CMK (cell line): Measurements from ENCODE around the gene ACO1.
A peak's percentile ranks its signal among the peaks of the same experiment; 100 is the strongest.

Experiments used
- DNase-seq: peaks from one replicate; pipeline ENCODE4 v3.0.0-alpha.2; 2010; ENCODE audit warnings: low read depth

Gene ACO1

DNA sequence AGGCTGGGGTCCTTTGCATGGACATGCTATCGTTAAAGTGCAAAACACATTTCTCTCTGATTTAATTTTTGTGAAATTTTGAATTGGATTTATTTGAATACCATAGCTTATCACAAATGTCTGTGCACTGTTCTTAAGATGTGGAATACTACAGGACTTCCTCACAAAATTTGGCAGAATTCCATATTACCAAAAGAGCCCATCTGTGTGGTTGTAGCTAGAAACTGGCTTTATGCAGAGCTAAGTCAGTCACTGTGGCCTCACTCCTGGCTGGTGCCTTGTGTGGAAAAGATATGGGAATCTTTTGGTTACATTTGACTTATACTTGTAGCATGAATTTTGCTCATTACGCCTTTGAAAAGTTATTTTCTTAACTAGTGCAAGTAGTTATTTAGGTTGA, 35.5 kb downstream of the ACO1 start:
- no peak for DNase-seq

DNA sequence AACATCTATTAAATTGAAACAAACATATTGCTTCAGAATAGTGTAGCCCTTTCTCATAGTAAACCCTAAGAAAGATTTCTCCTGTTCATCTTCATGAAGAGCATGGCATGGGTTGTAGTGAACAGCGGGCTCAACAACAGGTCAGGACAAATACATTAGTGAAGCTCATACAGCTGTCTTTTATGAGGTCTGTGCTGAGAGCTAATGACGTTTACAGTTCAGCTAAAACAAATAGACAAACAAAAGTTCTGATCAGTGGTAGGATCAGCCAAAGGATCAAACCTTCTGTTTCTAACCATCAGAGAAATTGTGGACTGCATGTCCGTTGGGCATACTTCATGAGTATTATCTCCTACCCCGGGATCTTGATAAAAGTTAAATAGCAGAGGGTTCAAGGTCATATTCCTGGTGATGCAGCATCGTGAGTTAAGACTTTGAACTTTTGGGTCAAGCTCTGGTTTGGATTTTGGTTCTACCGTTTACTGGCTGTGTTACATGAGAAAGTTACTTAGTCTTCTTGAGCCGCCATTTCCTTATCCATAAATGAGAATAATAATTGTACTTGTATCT, 37.9 kb downstream of the ACO1 start:
- no peak for DNase-seq

DNA sequence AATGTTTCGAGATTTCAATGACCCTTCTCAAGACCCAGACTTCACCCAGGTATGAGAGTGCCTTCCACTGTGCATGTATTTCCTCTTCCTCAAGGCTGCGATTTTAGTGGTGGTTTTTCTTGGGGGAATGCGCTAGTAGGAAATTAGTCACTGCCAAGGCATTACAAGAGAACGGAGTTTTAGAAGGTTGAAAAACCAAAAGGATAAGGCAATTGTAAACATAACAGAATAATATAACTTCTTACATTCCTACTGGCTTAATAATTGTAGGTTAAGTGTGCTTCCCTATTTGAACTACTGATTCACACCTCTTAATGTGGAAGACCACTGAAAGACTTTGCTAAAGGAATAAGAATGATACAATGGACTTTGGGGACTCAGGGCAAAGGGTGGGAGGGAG, 38.9 kb downstream of the ACO1 start:
- no peak for DNase-seq

DNA sequence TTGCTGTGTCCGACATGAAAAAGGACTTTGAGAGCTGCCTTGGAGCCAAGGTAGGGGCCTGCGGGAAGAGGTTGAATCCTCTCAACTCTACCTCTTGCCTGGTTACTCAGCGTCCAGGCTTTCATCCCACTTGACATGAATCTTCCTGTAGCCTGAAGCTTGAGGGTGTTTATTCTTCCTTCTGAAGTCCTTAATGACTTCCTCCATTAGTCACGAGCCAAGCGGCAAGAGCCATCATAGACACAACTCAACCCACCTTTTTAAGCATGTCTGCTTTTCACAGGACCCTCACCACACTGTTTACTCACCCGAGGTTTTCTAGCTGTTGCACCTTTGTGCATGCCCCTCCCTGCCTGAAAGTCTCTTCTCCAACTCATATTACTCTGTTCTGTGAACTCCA, 40.2 kb downstream of the ACO1 start:
- DNase-seq = no peak

DNA sequence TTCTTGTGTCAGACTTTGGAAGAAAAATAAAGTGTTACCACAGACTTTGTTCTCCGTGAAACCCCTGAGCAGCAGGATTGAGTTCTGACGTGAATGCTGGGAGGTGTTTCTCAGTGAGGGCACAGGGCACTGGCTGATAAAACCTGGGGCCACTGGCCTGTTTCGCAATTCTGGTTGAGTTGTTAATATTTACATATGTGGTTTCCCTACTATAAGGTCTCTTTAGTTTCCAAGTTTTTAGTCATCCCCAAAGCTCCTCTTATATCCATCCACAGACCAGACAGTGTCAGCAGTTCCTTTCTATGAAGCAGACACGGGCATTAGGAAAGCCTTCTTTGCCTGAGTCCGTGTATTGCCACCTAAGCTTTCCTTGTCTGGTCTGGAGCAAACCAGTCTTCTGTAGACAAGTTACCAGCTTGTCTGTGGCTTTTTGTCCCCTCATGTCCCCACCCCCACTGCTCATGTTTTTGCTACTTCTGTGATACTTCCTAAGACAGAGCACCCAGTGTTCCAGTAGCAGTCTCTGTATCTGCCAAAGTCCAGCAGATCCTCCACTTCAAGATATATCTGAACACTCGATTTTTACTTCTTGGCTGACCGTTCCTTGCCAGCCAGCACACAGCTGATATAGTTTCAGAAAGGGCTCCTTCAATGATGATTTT, 42.0 kb downstream of the ACO1 start:
- no peak for DNase-seq

DNA sequence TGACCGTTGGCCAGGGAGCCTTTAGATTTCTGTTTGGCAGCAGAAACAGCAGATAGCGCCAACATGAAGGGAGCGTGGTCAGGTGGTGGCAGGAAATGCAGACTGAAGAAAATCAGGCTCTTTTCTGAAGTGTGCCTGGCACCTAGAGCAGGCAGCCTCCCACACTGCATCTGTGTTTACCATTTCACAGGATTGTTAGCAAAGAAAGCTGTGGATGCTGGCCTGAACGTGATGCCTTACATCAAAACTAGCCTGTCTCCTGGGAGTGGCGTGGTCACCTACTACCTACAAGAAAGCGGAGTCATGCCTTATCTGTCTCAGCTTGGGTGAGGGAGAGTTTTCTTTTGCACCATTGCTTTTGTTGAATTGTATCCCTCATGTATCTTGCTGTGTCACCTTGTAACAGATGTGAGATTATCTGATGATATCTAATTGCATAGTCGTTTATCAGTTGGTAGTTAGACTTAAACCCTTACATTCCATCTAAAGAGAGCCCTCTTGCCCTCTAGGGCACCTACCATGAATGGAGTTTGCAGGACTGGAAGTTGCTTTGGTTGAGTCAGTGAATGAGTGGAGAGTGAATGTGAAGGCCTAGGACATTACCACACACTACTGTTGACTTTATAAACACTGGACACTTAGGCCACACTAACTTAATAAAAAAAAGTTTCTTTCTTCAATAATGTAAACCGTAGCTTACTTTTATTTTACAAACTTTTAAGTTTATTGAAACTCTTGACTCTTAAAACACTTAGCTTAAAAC, 42.8 kb downstream of the ACO1 start:
- DNase-seq = no peak

DNA sequence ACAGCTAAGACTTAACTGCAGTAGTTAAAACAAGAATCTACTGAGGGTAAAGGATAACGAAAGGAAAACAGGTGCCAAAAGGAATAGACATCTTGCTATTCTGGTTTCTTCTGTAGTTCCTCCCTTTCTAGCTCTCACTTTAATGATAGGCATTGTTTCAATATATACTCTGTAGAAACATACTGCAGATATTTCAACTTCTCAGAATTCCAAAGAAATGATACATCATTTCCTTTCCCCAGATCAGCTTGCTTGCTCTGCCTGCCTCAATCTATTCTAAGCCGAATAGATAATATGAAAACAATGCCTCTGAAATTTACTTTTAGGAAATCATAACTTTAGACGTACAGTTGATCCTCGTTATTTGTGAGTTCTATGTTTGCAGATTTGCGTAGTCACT, 46.3 kb downstream of the ACO1 start:
- DNase-seq = no peak

DNA sequence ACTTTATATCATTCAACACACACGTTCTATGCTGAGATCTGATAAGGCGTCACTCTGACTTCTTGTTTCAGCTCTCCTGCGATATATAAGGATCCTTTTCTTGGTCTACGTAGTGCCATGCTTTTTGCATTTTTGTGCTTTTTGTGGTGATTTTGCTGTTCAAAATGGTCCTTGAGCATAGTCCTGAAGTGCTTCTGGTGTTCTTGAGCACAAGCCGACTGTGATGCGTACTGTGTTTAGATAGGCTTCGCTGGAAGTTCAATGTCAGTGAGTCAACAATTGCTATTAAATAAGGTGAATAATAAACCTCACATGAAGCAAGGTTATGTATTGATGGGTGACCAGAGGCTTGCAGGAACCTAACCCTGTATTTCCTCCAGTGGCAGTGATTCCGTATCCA, 46.8 kb downstream of the ACO1 start:
- no peak for DNase-seq

DNA sequence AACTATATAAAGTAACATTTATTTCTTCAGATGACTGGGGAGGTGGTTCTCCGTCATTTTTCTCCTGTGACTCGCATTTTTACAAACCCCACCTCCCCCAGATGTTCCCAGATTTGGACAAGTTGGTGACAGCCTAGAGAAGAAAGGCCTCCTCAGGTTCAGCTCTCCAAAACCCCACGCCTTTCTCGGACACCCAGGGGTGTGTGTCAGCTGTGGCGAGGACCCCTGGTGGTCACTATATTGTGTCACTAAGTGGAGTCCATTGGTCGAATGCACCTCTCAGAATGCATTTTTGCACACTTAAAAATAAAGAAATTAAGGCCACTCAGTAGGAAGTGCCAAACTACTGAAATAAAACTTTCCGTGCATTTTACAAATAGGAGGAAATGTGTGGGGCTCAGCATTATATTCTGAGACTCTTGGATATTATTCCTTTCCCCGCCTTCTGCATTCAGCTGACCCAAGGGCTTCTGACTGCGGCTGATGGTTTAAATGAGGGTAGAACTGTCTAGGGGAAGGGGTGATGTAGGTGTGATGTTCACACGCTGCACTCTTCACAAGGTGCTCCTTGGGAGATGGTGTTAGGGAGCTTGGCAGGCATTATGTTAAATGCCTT, 47.6 kb downstream of the ACO1 start:
- DNase-seq = peak; percentile 27

DNA sequence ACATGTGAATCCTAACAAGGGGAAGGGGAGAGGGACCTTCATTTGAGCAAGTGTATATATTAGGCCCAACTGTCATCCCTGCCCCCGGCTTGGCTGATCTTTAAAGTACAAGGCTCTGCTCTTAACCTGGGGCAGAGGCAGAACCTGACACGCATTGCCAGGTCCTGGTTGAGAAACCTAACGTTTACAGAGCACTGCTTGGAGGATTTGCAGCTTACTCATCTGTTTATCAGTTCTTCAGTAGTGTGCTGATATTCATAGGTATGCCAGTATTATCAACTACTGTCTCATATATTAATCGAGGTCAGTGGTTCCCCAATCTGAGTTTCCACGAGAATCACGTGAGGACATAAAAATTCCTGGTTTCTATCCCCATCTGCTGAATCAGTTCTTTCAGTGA, 50.4 kb downstream of the ACO1 start:
- no peak for DNase-seq

DNA sequence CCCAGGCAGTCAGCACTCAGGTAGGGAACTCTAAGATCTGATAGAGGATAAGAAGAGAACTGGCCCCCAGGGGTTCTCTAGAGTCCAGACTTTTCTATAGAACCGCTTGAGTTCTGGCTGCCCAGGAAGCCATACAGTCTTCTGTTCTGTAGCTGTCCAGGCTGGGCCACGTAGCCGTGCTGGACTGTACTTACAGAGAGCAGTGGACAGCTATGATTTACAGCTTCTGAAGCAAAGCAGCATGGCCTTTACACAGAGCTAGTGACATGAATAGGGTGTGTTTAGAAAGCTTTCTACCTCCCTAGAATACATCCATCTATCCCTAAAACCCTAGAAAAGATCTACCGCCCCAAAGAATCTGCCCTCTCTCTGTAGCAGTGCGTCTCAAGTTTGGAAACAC, 57.2 kb downstream of the ACO1 start:
- DNase-seq = no peak

DNA sequence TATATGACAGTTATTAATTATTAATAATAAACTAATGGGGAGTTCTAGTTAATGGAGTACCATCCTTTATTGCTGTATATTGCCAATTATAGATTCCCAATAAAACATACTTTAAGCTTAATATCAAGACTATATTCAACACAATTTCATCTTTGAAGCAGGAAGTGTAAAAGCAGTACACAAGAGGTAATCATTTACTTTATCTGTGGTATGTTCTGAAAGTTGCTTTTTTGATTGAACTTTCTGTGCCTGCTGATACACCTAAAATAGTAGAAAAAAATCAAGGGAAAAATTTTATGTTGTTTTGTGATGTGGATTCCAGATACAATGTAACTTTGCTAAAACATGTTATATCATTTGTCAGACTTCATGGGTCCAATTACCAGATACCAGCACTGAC, 58.0 kb downstream of the ACO1 start:
- no peak for DNase-seq

DNA sequence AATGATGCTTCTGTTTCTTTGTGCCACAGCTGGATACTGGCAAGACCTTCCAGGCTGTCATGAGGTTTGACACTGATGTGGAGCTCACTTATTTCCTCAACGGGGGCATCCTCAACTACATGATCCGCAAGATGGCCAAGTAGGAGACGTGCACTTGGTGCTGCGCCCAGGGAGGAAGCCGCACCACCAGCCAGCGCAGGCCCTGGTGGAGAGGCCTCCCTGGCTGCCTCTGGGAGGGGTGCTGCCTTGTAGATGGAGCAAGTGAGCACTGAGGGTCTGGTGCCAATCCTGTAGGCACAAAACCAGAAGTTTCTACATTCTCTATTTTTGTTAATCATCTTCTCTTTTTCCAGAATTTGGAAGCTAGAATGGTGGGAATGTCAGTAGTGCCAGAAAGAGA, 65.5 kb downstream of the ACO1 start:
- no peak for DNase-seq

DNA sequence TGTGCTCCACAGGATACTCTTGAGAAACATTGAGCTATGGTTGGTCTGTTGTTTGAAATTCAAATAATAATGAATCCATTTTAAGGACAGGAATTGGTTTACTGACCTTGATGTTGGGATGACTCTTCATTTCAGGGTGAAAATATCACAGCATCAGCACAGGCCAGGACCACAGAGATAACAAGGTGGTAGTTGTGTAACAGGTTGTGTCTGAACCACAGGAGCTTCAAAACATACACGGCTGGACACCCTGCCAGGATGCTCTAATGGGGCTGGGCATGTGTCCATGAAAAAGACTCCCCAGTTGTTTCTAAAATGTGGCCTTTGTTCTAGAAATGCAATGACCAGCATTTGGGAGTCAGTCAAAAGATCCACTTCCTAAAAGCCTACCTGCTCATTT, 69.8 kb downstream of the ACO1 start:
- DNase-seq = no peak

DNA sequence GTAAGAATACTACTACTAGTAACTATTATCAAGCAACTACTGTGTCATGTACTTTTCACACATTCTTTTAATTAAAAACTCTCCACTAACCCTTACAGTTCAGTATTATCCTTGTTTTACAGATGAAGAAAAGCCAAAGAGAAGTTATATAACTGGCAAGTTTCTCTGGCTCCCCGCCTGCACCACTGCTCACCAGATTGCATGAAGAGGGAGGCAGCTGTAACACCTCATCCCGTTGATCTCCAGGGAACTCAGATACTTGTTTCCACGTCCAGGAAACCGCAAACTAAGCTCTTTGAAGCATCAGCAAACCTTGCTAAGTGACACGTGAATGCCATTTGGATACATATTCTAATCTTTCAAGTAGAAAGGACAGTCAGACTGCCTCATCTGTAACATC, 71.3 kb downstream of the ACO1 start:
- DNase-seq = no peak

DNA sequence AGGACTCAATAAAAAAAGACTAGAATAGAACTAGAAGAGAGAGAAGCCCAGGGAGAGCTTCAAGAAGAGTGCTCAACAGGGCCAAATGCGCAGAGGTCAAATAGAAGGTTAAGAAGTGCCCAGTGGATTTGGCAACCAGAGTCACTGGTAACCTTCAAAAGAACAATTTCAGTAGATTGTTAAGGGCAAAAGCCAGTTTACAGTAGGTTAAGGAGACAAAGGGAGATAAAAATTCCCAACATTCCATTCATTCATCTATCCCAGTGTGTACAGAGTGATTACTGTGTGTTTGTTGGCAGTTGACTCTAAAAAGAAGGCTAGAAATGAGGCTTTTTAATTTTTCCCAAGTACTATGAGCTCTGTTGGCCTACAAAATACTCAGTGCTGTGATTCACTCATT, 72.1 kb downstream of the ACO1 start:
- no peak for DNase-seq

DNA sequence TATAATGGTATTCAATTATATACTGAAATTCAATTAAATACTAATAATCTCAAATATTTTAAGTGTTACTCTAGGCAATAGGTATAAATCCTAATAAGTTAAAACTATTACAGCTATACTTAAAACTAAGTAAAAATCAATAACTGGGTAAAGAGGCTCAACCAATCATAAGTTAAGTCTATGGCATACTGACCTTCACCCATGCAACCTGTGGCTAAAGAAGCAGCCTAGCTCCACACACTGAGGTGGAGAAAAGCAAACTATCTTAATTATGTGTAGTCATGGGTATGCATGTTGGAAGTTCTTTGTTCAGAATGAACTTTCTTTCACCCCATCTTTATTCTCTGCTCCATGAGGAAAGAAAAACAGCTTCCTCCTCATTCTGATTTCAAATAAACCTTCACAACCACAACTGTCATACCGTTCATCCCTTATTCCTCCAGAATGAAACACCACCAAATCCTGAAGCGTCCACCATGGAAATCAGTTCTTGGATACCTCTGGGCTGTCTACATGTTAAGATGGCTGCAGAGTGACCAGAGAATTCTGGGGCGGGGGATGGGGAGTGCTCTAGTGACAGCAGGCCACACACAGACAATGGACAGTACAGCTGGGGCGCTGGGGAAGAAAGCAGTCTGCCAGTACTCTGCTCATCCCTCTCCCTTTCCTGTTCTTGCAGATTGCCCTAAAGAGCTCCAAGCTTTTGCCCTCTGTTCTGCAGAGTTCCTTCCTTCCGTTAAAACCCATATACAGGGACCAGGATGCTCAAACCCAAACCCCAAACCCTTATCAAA, 79.3 kb downstream of the ACO1 start:
- DNase-seq = no peak

DNA sequence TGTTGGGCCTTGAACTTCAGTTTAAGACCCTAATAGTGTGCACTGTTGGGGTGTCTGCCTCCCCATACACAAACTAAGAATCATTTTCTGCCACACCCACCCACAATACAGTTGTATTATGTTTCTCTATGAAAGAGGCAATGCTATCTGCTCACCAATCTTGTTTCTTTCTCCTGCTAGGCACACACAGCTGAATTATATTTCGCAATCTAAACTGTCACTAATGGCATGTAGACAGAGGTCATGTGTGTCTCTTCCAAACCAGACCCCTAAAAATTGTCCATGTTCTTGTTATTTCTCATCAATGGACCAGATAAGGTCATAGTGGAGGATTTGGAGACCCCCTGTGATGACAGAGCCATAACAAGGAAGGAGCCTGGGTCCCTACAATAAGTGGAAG, 84.3 kb downstream of the ACO1 start:
- no peak for DNase-seq

DNA sequence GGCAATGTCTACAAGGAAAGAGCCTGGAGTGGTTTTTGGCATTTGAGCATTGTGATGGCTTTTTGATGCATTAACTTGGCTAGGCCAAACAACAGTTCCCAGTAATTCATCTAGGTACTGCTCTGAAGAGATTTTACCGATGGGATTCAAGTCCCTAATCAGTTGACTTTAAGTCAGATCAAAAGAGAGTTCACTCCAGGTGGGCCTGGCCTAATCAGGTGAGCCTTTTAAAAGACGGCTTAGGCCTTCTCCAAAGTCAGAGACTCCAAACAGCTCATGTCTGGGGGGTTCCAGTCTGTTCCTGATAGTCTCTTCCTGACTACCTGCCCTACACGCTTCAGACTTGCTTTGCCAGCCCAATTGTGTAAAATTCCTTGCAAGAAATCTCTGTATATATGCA, 87.9 kb downstream of the ACO1 start:
- DNase-seq = no peak

DNA sequence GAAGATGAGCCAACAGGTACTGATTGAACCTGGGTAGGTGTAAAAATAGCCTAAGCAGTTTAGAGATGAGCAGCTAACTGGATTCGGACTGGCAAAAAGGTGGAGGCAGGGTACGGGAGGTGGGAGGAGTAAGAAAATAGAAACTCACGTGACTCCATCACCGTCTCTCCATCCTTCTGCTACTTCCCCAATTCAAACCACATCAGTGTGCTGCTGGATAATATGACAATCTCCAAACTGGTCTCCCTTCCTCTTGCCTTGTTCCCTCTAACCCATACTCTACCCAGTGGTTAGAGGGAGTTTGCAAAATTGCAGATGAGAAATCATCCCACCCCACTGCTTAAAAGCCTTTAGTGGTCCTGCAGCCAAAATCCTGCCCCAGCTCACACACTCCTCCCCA, 98.9 kb downstream of the ACO1 start:
- DNase-seq = no peak

DNA sequence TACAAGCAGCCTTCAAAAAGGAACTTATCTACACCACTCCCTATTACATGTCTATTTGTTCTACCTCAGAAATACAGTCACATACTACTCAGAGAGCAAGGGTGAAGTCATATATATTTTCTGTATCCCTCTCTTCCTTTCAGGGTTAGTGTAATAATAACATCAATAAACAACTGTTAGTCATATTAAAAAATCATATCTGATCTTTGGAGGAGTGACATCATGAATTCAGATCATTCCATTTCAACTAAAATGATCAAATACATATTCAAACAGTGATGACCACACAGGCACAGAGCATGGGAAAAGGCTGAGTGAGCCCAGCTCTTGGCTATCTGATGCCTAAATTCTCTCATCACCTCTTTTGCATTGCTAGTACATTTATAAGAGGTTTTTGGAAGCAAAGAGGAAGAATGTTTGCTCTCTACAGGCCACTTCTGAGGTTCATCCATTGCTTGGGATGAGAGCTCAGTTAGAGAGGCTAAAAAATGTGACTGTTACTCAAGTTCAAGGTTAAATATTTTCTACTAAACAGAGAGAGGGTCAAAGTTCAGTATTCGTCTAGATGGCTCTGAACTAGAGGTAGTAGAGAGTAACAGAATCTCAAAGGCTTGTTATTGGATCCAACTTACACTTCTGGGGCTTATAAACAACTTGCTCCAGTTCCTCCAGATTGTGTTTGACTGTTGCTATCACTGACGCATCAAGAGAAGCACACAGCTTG, 102.6 kb downstream of the ACO1 start:
- no peak for DNase-seq

DNA sequence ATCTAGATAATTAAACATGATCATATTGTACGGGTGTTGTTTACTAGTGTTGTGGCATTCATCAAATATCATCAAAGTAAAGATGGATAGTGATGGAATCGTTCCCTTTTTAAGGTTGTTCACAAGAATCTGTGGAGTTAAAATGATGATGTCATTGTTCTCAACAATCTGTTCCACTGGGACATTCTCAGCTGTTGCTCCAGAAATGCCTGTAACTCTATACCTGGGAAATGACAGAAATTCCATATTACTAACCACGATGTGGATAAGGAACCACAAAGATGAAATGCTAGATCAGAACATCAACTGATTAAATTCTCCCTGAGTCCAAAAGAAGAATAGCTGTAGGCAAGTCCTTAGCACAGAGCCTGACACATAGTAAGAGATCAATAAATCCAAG, 103.5 kb downstream of the ACO1 start:
- no peak for DNase-seq
